CD4-positive, alpha-beta T cell (primary cell): Measurements from ENCODE around the gene GALNT18. TPM values are rescaled to one million over a fixed set of nuclear protein-coding genes. Genes with fewer than 3 reads are reported as not detected.

Experiments used
- ATAC-seq: fragments of 200-7000 bp; cut with Tn5 transposase; one replicate; pipeline ENCODE4 v1.10.0; 2022; ENCODE audit warnings: mild to moderate bottlenecking; ENCODE audit not compliant: poor library complexity
- CTCF ChIA-PET: fragments of 350-600 bp; sonication (Branson Sonifier 250); formaldehyde crosslinking; loops from one replicate; lab custom pipeline; 2021; ENCODE audit warnings: antibody characterized with exemption, inconsistent platforms; lab: Charles Lee
- POLR2A ChIA-PET: fragments of 350-600 bp; sonication (Branson Sonifier 250); formaldehyde crosslinking; loops from one replicate; lab custom pipeline; 2021; ENCODE audit warnings: antibody characterized with exemption, inconsistent platforms; lab: Charles Lee
- DNase-seq, 14 experiments: peaks; one replicate each; pipeline ENCODE4 v3.0.0-alpha.2; 2013 to 2020; ENCODE audit warnings: mixed read lengths in 2 of 14
- H3K27ac ChIP-seq, 2 donors: one replicate each; pipeline versions ENCODE4 v1.5.1 to v1.7.0; 2013; ENCODE audit warnings: low read length in 2 of 2, low read depth in 1 of 2, mild to moderate bottlenecking in 1 of 2
- H3K27me3 ChIP-seq, 2 experiments: 1 replicate in 1 of 2; 2 replicates in 1 of 2; pipeline versions ENCODE4 v1.6.1 to v1.7.0; 2013; ENCODE audit warnings: low read length in 2 of 2, control low read depth in 1 of 2, mild to moderate bottlenecking in 1 of 2, moderate library complexity in 1 of 2; ENCODE audit not compliant: insufficient read depth in 2 of 2, control insufficient read depth in 1 of 2
- H3K36me3 ChIP-seq: one replicate; pipeline ENCODE4 v1.6.1; 2013; ENCODE audit warnings: low read length, control low read depth; ENCODE audit not compliant: insufficient read depth
- H3K4me1 ChIP-seq: one replicate; pipeline ENCODE4 v1.6.1; 2013; ENCODE audit warnings: low read length, control low read depth; ENCODE audit not compliant: insufficient read depth
- H3K4me3 ChIP-seq: one replicate; pipeline ENCODE4 v1.5.1; 2013; ENCODE audit warnings: mild to moderate bottlenecking, low read length, moderate library complexity
- H3K9me3 ChIP-seq, 2 experiments: 1 replicate in 1 of 2; 2 replicates in 1 of 2; pipeline versions ENCODE4 v1.6.1 to v1.7.0; 2013; ENCODE audit warnings: low read length in 2 of 2, mild to moderate bottlenecking in 2 of 2, control low read depth in 1 of 2, moderate library complexity in 1 of 2; ENCODE audit not compliant: control insufficient read depth in 1 of 2, insufficient read depth in 1 of 2
- H3K27ac Mint-ChIP-seq: one replicate; pipeline ENCODE4 v1.8.0; 2020; ENCODE audit warnings: mixed read lengths
- H3K27me3 Mint-ChIP-seq: one replicate; pipeline ENCODE4 v1.8.0; 2021; ENCODE audit warnings: mixed read lengths
- H3K36me3 Mint-ChIP-seq: one replicate; pipeline ENCODE4 v1.8.0; 2021; ENCODE audit warnings: low read depth, mixed read lengths
- H3K4me1 Mint-ChIP-seq: one replicate; pipeline ENCODE4 v1.8.0; 2021; ENCODE audit warnings: low read depth, mixed read lengths
- H3K4me3 Mint-ChIP-seq: one replicate; pipeline ENCODE4 v1.8.0; 2020; ENCODE audit warnings: mild to moderate bottlenecking, mixed read lengths
- H3K9me3 Mint-ChIP-seq: one replicate; pipeline ENCODE4 v1.8.0; 2020; ENCODE audit warnings: mixed read lengths
- CTCF ChIP-seq: fragments of 200-600 bp; IDR thresholded peaks from one replicate; pipeline ENCODE4 v1.8.0; 2022; ENCODE audit warnings: antibody characterized with exemption, mild to moderate bottlenecking
- intact Hi-C, 2 experiments: fragments of 100-400 bp; cut with DNase I in 1 of 2; cut with micrococcal nuclease in 1 of 2; formaldehyde crosslinking; loops; one replicate each; pipeline versions ENCODE4 v1.15.1 to v1.9.0; 2023 to 2025; cut with DNase I, micrococcal nuclease
- total RNA-seq, 174 experiments: library from RNA in 2 of 174; stranded (reverse) in 2 of 174; gene quantifications; one replicate each; pipeline ENCODE4 v1.2.3 and lab custom pipeline; 2021 to 2026

GALNT18 gene
- total RNA-seq, 2 experiments from 2014 or later: 0.08 TPM; not detected in 1

- intact Hi-C loops: no loop called here
- no peak overlapping the region for H3K4me3 Mint-ChIP-seq
Observed at GRCh38 chr11:11524436-11525061, 97.3 kb downstream of the GALNT18 start.

GRCh38 chr11:11522591-11522990 is 99.2 kb downstream of the GALNT18 start:
- intact Hi-C loops: no loop called here
- no peaks in the 10 kb centered on the region for H3K36me3 ChIP-seq
- no peak overlapping the region for H3K4me3 Mint-ChIP-seq
- no peak overlapping the region for H3K27ac Mint-ChIP-seq
- no peaks in the 10 kb centered on the region for H3K36me3 Mint-ChIP-seq
- no peak for TF ChIP-seq CTCF
- no peaks in the 10 kb centered on the region for H3K9me3 Mint-ChIP-seq
- H3K4me1 Mint-ChIP-seq: no peaks in the 10 kb centered on the region
- H3K27me3 ChIP-seq: no peaks in the 10 kb centered on the region
- no peaks in the 10 kb centered on the region for H3K9me3 ChIP-seq
- DNase-seq (no peak), ATAC-seq (no peak)
- H3K4me3 ChIP-seq: no peak overlapping the region
- ChIA-PET POLR2A (no interaction called here), CTCF (no interaction called here)
- H3K27me3 Mint-ChIP-seq: peaks cover 15% of the 10 kb centered on the region
- no peaks in the 10 kb centered on the region for H3K4me1 ChIP-seq
- no peak overlapping the region for H3K27ac ChIP-seq

More at GRCh38 chr11:11524436-11525061, 97.3 kb downstream of the GALNT18 start:
- H3K4me1 ChIP-seq: no peaks in the 10 kb centered on the region
- H3K27me3 Mint-ChIP-seq: peaks cover 12% of the 10 kb centered on the region
- ATAC-seq (no peak), DNase-seq (no peak)
- no peak overlapping the region for H3K27ac ChIP-seq
- CTCF ChIA-PET: no interaction called here
- H3K36me3 Mint-ChIP-seq: no peaks in the 10 kb centered on the region
- no peak overlapping the region for H3K4me3 ChIP-seq
- H3K27me3 ChIP-seq: no peaks in the 10 kb centered on the region
- H3K36me3 ChIP-seq: no peaks in the 10 kb centered on the region
- TF ChIP-seq CTCF: no peak
- POLR2A ChIA-PET: interaction anchor here (0.6 kb wide), 1 partner anchor 736 kb away, joined by 3 read pairs; no protein-coding TSS in a partner anchor
- no peaks in the 10 kb centered on the region for H3K4me1 Mint-ChIP-seq
- H3K9me3 ChIP-seq: no peaks in the 10 kb centered on the region
- H3K9me3 Mint-ChIP-seq: no peaks in the 10 kb centered on the region
- no peak overlapping the region for H3K27ac Mint-ChIP-seq

- Mint-ChIP-seq H3K9me3 (no peaks in the 10 kb centered on the region), H3K4me3 (no peak overlapping the region), H3K4me1 (no peaks in the 10 kb centered on the region), H3K36me3 (no peaks in the 10 kb centered on the region), H3K27ac (no peak overlapping the region), H3K27me3 (peaks cover 15% of the 10 kb centered on the region)
- no peaks in the 10 kb centered on the region for H3K36me3 ChIP-seq
- POLR2A ChIA-PET: no interaction called here
- DNase-seq: no peak
- no peak overlapping the region for H3K27ac ChIP-seq
- no peaks in the 10 kb centered on the region for H3K27me3 ChIP-seq
- H3K4me1 ChIP-seq: no peaks in the 10 kb centered on the region
- no peaks in the 10 kb centered on the region for H3K9me3 ChIP-seq
- CTCF ChIA-PET: no interaction called here
- no peak overlapping the region for H3K4me3 ChIP-seq
- intact Hi-C loops: no loop called here
- ATAC-seq: no peak
- TF ChIP-seq CTCF: no peak
Observed at GRCh38 chr11:11521306-11522002, 100.4 kb downstream of the GALNT18 start.
